Measurements from ENCODE around the gene SOCS6. TPM values are rescaled to one million over a fixed set of nuclear protein-coding genes. Genes with fewer than 3 reads are reported as not detected.
"Not testable (repeated sequence)": the region's sequence is repeated elsewhere in the genome, so short reads cannot be mapped to it uniquely, and the experiment has no call there.

Gene SOCS6
- total RNA-seq, 6 experiments from 2014 or later, result 26.4 to 35.3 (median 30.7) TPM

GRCh38 chr18:70349316-70349715 lies 60.5 kb downstream of the SOCS6 start:
- Mint-ChIP-seq H3K4me3 (no peak overlapping the region), H3K9me3 (peaks cover 18% of the 10 kb centered on the region), H3K4me1 (ENCODE audit: low read depth) (peaks cover 4% of the 10 kb centered on the region; the same call in 1 of the 2 replicates), H3K27ac (no peak overlapping the region), H3K27me3 (ENCODE audit: insufficient read depth) (no peaks in the 10 kb centered on the region), H3K36me3 (ENCODE audit: low read depth) (peaks cover 70% of the 10 kb centered on the region)
- no peak for DNase-seq
- no peak for TF ChIP-seq CTCF (IDR thresholded peaks at IDR 0.05)

- H3K36me3 Mint-ChIP-seq (ENCODE audit: low read depth), result peaks cover 64% of the 10 kb centered on the region
Measured at GRCh38 chr18:70354080-70354479, 65.2 kb downstream of the SOCS6 start.

GRCh38 chr18:70354771-70355170 lies 65.9 kb downstream of the SOCS6 start:
- DNase-seq, result no peak
- no peaks in the 10 kb centered on the region for H3K27me3 Mint-ChIP-seq (ENCODE audit: insufficient read depth)
- no peak for TF ChIP-seq CTCF (IDR thresholded peaks at IDR 0.05)
- H3K27ac Mint-ChIP-seq, result no peak overlapping the region
- no peak overlapping the region for H3K4me3 Mint-ChIP-seq
- peaks cover 68% of the 10 kb centered on the region for H3K36me3 Mint-ChIP-seq (ENCODE audit: low read depth)
- H3K4me1 Mint-ChIP-seq (ENCODE audit: low read depth), result peaks cover 45% of the 10 kb centered on the region
- H3K9me3 Mint-ChIP-seq, result peaks cover 23% of the 10 kb centered on the region

More at GRCh38 chr18:70354080-70354479, 65.2 kb downstream of the SOCS6 start:
- Mint-ChIP-seq H3K4me1 (ENCODE audit: low read depth) (peaks cover 39% of the 10 kb centered on the region), H3K4me3 (no peak overlapping the region), H3K27me3 (ENCODE audit: insufficient read depth) (no peaks in the 10 kb centered on the region), H3K9me3 (peaks cover 23% of the 10 kb centered on the region), H3K27ac (no peak overlapping the region)
- DNase-seq, result no peak
- no peak for TF ChIP-seq CTCF (IDR thresholded peaks at IDR 0.05)

- no peak for TF ChIP-seq CTCF (IDR thresholded peaks at IDR 0.05)
- peaks cover 23% of the 10 kb centered on the region for H3K9me3 Mint-ChIP-seq
Measured at GRCh38 chr18:70355620-70356385, 67.0 kb downstream of the SOCS6 start.

GRCh38 chr18:70358105-70358406 lies 69.2 kb downstream of the SOCS6 start:
- H3K4me1 Mint-ChIP-seq (ENCODE audit: low read depth), result peaks cover 54% of the 10 kb centered on the region
- not testable (repeated sequence) for H3K27me3 Mint-ChIP-seq (ENCODE audit: insufficient read depth)
- H3K9me3 Mint-ChIP-seq, result peaks cover 15% of the 10 kb centered on the region
- peak overlapping the region; percentile 81 for H3K4me3 Mint-ChIP-seq
- peaks cover 44% of the 10 kb centered on the region for H3K36me3 Mint-ChIP-seq (ENCODE audit: low read depth)
- peak overlapping the region; percentile 97 for H3K27ac Mint-ChIP-seq
- DNase-seq, result peak; percentile 94

More at GRCh38 chr18:70355620-70356385, 67.0 kb downstream of the SOCS6 start:
- no peaks in the 10 kb centered on the region; the same call in 1 of the 2 replicates for H3K27me3 Mint-ChIP-seq (ENCODE audit: insufficient read depth)
- H3K27ac Mint-ChIP-seq, result peak overlapping the region; percentile 81
- peaks cover 45% of the 10 kb centered on the region for H3K4me1 Mint-ChIP-seq (ENCODE audit: low read depth)
- H3K36me3 Mint-ChIP-seq (ENCODE audit: low read depth), result peaks cover 62% of the 10 kb centered on the region
- no peak for DNase-seq
- H3K4me3 Mint-ChIP-seq, result peak overlapping the region; percentile 81

- no peak overlapping the region for H3K4me3 Mint-ChIP-seq
- no peaks in the 10 kb centered on the region; the same call in none of the 2 replicates for H3K27me3 Mint-ChIP-seq (ENCODE audit: insufficient read depth)
- DNase-seq, result no peak
- H3K9me3 Mint-ChIP-seq, result peaks cover 5% of the 10 kb centered on the region
- peaks cover 34% of the 10 kb centered on the region for H3K36me3 Mint-ChIP-seq (ENCODE audit: low read depth)
- TF ChIP-seq CTCF (IDR thresholded peaks at IDR 0.05), result no peak
- peak overlapping the region; percentile 97 for H3K27ac Mint-ChIP-seq
- peaks cover 64% of the 10 kb centered on the region for H3K4me1 Mint-ChIP-seq (ENCODE audit: low read depth)
Measured at GRCh38 chr18:70359071-70359470, 70.2 kb downstream of the SOCS6 start.
